AG09309 (cell line): ENCODE measurements around the gene KPNA3.

ENCODE experiments used
- DNase-seq: peaks from one replicate; pipeline ENCODE4 v3.0.0-alpha.2; 2010; ENCODE audit warnings: low read depth
- H3K4me3 ChIP-seq: 2 replicates; pipeline ENCODE4 v1.5.1; 2011; ENCODE audit warnings: mild to moderate bottlenecking, low read depth, low read length, moderate library complexity; ENCODE audit not compliant: control insufficient read depth
- CTCF ChIP-seq: IDR thresholded peaks from 2 replicates; pipeline ENCODE4 v1.5.1; 2011; ENCODE audit warnings: mild to moderate bottlenecking, low read depth, low read length, inconsistent platforms; ENCODE audit not compliant: insufficient read depth, control insufficient read depth; ENCODE audit errors: missing control alignments

KPNA3 gene

GRCh38 chr13:49756263-49756662, 36.2 kb downstream of the KPNA3 start:
- TF ChIP-seq CTCF = no peak

GRCh38 chr13:49754146-49754545, 38.3 kb downstream of the KPNA3 start:
- H3K4me3 ChIP-seq = no peak overlapping the region
- no peak for DNase-seq
- TF ChIP-seq CTCF = no peak

More at GRCh38 chr13:49756263-49756662, 36.2 kb downstream of the KPNA3 start:
- no peak overlapping the region for H3K4me3 ChIP-seq
- DNase-seq = no peak

GRCh38 chr13:49749848-49750247, 42.6 kb downstream of the KPNA3 start:
- no peak overlapping the region for H3K4me3 ChIP-seq
- no peak for TF ChIP-seq CTCF
- no peak for DNase-seq

GRCh38 chr13:49746111-49746510, 46.4 kb downstream of the KPNA3 start:
- no peak for DNase-seq
- no peak for TF ChIP-seq CTCF
- H3K4me3 ChIP-seq = no peak overlapping the region

- TF ChIP-seq CTCF = no peak
- DNase-seq = no peak
- no peak overlapping the region for H3K4me3 ChIP-seq
Observed at GRCh38 chr13:49740870-49741269, 51.6 kb downstream of the KPNA3 start.

GRCh38 chr13:49739498-49740187, 52.8 kb downstream of the KPNA3 start:
- no peak for TF ChIP-seq CTCF
- no peak for DNase-seq
- H3K4me3 ChIP-seq = no peak overlapping the region

- TF ChIP-seq CTCF = no peak
- no peak for DNase-seq
- no peak overlapping the region for H3K4me3 ChIP-seq
Observed at GRCh38 chr13:49733181-49733951, 59.1 kb downstream of the KPNA3 start.
